K562 (cell line): Measurements from ENCODE around the gene COL15A1. TPM values are rescaled to one million over a fixed set of nuclear protein-coding genes. Genes with fewer than 3 reads are reported as not detected.

Source experiments
- ARID1B ChIP-seq: fragments of 450-650 bp; IDR thresholded peaks from 2 replicates; pipeline ENCODE4 v1.6.1; 2016; ENCODE audit warnings: antibody characterized with exemption, mild to moderate bottlenecking, inconsistent platforms
- KLF13 ChIP-seq: fragments of 450-650 bp; IDR thresholded peaks from 2 replicates; pipeline ENCODE4 v1.6.1; 2016; ENCODE audit warnings: missing genetic modification characterization, low read depth, mild to moderate bottlenecking, missing compliant biosample characterization, moderate library complexity, borderline replicate concordance
- MTA1 ChIP-seq: fragments of 450-650 bp; IDR thresholded peaks from 2 replicates; pipeline ENCODE4 v1.6.1; 2017; ENCODE audit warnings: borderline replicate concordance
- NFIX ChIP-seq: fragments of 250-450 bp; sonication (Bioruptor Pico); IDR thresholded peaks from 2 replicates; pipeline ENCODE4 v1.4.0; 2020; ENCODE audit warnings: low read depth, mild to moderate bottlenecking, moderate library complexity
- PCBP2 ChIP-seq: fragments of 200-400 bp; formaldehyde crosslinking; IDR thresholded peaks from 2 replicates; pipeline ENCODE4 v1.6.1; 2018; ENCODE audit warnings: low read length, low read depth, mild to moderate bottlenecking, moderate library complexity; ENCODE audit not compliant: poor library complexity, severe bottlenecking
- THRAP3 ChIP-seq: fragments of 450-650 bp; IDR thresholded peaks from 2 replicates; pipeline ENCODE4 v1.6.1; 2016; ENCODE audit warnings: mild to moderate bottlenecking, inconsistent platforms, borderline replicate concordance
- YY1 ChIP-seq, 3 experiments: IDR thresholded peaks; 2 replicates each; pipeline ENCODE4 v1.6.1; 2011; ENCODE audit warnings: low read length in 2 of 3, mild to moderate bottlenecking in 2 of 3, moderate library complexity in 2 of 3, borderline replicate concordance in 1 of 3, control low read depth in 1 of 3, low read depth in 1 of 3; ENCODE audit not compliant: insufficient read depth in 3 of 3, insufficient replicate concordance in 2 of 3, control insufficient read depth in 1 of 3, insufficient read length in 1 of 3; ENCODE audit errors: extremely low read depth in 1 of 3
- ZNF584 ChIP-seq: fragments of 200-800 bp; sonication (Bioruptor generic); IDR thresholded peaks from 2 replicates; pipeline ENCODE4 v1.6.1; 2016; ENCODE audit warnings: low read depth, mild to moderate bottlenecking, missing genetic modification characterization, missing compliant biosample characterization
- ZNF707 ChIP-seq: fragments of 250-450 bp; sonication (Bioruptor Pico); conservative IDR thresholded peaks from 2 replicates; pipeline ENCODE4 v1.8.0; 2022; ENCODE audit warnings: inconsistent platforms, mild to moderate bottlenecking, moderate library complexity
- ZNF717 ChIP-seq: fragments of 250-450 bp; sonication (Bioruptor Pico); IDR thresholded peaks from 2 replicates; pipeline ENCODE4 v1.5.0; 2021
- polyA plus RNA-seq, 8 experiments: library from polyadenylated mRNA; depleted of rRNA in 4 of 8; stranded (reverse) in 5 of 8; unstranded in 3 of 8; fragments of >200 nt; fragmentation: Nextera tagmentation in 2 of 8; fragmentation: Illumina TruSeq in 1 of 8; extraction: Ambion mirVana in 2 of 8; extraction: Trizol in 1 of 8; gene quantifications; 2 replicates each; pipeline versions ENCODE4 v1.2.1 to v1.2.3, GENCODE V29; 2011 to 2014; ENCODE audit warnings: inconsistent platforms in 1 of 8, missing spikeins in 1 of 8
- total RNA-seq, 7 experiments: library from RNA; depleted of rRNA in 6 of 7; stranded (reverse); fragments of >200 nt in 6 of 7; fragmentation: Illumina TruSeq in 2 of 7; extraction: Trizol in 2 of 7; gene quantifications; 2 replicates each; pipeline versions ENCODE4 v1.2.1 to v1.2.3, GENCODE V29; 2011 to 2021; ENCODE audit warnings: low replicate concordance in 1 of 7
- TF ChIP-seq, protein P1 (sequence below): fragments of 250-450 bp; sonication (Bioruptor Pico); IDR thresholded peaks from 2 replicates; pipeline ENCODE4 v1.4.0; 2020; ENCODE audit warnings: mild to moderate bottlenecking, moderate library complexity
- TF ChIP-seq, protein P2 (sequence below): sonication (generic); formaldehyde crosslinking; IDR thresholded peaks from 2 replicates; pipeline ENCODE4 v1.4.0; 2020; ENCODE audit warnings: mild to moderate bottlenecking, missing genetic modification reagents
- TF ChIP-seq, protein P3 (sequence below): fragments of 450-650 bp; IDR thresholded peaks from 2 replicates; pipeline ENCODE4 v1.6.1; 2016; ENCODE audit warnings: low read depth

Gene COL15A1
- total and polyA plus RNA-seq, 9 of the 15 experiments (the other 6 are each of a cell fraction or from before 2014, with no cell fraction given): 0.46 to 5.1 (median 2.6) TPM

DNA sequence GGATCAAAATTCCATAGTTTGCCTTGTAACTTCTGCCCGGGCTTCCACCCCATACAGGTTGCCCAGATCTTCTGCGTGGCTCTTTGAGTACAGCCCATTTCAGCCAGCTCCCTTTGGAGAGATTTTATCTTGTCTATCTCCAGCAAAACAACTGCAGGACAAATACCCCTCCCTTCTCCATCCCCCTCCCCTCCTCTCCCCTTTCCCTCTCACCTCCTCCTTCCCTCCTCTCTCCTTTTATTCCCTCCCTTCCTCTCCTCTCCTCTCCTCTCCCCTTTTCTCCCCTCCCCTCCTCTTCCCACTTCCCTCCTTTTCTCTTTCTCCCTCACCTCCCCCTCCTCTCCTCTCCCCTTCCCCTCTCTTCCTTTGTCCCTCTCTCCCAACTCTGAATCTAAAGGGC lies 58.2 kb downstream of the COL15A1 start (continued):
- no peak for TF ChIP-seq KLF13
- TF ChIP-seq, protein P1, sequence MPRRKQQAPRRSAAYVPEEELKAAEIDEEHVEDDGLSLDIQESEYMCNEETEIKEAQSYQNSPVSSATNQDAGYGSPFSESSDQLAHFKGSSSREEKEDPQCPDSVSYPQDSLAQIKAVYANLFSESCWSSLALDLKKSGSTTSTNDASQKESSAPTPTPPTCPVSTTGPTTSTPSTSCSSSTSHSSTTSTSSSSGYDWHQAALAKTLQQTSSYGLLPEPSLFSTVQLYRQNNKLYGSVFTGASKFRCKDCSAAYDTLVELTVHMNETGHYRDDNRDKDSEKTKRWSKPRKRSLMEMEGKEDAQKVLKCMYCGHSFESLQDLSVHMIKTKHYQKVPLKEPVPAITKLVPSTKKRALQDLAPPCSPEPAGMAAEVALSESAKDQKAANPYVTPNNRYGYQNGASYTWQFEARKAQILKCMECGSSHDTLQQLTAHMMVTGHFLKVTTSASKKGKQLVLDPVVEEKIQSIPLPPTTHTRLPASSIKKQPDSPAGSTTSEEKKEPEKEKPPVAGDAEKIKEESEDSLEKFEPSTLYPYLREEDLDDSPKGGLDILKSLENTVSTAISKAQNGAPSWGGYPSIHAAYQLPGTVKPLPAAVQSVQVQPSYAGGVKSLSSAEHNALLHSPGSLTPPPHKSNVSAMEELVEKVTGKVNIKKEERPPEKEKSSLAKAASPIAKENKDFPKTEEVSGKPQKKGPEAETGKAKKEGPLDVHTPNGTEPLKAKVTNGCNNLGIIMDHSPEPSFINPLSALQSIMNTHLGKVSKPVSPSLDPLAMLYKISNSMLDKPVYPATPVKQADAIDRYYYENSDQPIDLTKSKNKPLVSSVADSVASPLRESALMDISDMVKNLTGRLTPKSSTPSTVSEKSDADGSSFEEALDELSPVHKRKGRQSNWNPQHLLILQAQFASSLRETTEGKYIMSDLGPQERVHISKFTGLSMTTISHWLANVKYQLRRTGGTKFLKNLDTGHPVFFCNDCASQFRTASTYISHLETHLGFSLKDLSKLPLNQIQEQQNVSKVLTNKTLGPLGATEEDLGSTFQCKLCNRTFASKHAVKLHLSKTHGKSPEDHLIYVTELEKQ: no peak
- no peak for TF ChIP-seq THRAP3
- no peak for TF ChIP-seq ZNF717 (CRISPR knock-in tag)
- TF ChIP-seq ZNF707 (CRISPR knock-in tag): no peak
- TF ChIP-seq NFIX (CRISPR knock-in tag): no peak
- TF ChIP-seq, protein P2, sequence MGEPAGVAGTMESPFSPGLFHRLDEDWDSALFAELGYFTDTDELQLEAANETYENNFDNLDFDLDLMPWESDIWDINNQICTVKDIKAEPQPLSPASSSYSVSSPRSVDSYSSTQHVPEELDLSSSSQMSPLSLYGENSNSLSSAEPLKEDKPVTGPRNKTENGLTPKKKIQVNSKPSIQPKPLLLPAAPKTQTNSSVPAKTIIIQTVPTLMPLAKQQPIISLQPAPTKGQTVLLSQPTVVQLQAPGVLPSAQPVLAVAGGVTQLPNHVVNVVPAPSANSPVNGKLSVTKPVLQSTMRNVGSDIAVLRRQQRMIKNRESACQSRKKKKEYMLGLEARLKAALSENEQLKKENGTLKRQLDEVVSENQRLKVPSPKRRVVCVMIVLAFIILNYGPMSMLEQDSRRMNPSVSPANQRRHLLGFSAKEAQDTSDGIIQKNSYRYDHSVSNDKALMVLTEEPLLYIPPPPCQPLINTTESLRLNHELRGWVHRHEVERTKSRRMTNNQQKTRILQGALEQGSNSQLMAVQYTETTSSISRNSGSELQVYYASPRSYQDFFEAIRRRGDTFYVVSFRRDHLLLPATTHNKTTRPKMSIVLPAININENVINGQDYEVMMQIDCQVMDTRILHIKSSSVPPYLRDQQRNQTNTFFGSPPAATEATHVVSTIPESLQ (CRISPR knock-in tag): no peak
- TF ChIP-seq PCBP2: peak; percentile 28
- TF ChIP-seq, protein P3, sequence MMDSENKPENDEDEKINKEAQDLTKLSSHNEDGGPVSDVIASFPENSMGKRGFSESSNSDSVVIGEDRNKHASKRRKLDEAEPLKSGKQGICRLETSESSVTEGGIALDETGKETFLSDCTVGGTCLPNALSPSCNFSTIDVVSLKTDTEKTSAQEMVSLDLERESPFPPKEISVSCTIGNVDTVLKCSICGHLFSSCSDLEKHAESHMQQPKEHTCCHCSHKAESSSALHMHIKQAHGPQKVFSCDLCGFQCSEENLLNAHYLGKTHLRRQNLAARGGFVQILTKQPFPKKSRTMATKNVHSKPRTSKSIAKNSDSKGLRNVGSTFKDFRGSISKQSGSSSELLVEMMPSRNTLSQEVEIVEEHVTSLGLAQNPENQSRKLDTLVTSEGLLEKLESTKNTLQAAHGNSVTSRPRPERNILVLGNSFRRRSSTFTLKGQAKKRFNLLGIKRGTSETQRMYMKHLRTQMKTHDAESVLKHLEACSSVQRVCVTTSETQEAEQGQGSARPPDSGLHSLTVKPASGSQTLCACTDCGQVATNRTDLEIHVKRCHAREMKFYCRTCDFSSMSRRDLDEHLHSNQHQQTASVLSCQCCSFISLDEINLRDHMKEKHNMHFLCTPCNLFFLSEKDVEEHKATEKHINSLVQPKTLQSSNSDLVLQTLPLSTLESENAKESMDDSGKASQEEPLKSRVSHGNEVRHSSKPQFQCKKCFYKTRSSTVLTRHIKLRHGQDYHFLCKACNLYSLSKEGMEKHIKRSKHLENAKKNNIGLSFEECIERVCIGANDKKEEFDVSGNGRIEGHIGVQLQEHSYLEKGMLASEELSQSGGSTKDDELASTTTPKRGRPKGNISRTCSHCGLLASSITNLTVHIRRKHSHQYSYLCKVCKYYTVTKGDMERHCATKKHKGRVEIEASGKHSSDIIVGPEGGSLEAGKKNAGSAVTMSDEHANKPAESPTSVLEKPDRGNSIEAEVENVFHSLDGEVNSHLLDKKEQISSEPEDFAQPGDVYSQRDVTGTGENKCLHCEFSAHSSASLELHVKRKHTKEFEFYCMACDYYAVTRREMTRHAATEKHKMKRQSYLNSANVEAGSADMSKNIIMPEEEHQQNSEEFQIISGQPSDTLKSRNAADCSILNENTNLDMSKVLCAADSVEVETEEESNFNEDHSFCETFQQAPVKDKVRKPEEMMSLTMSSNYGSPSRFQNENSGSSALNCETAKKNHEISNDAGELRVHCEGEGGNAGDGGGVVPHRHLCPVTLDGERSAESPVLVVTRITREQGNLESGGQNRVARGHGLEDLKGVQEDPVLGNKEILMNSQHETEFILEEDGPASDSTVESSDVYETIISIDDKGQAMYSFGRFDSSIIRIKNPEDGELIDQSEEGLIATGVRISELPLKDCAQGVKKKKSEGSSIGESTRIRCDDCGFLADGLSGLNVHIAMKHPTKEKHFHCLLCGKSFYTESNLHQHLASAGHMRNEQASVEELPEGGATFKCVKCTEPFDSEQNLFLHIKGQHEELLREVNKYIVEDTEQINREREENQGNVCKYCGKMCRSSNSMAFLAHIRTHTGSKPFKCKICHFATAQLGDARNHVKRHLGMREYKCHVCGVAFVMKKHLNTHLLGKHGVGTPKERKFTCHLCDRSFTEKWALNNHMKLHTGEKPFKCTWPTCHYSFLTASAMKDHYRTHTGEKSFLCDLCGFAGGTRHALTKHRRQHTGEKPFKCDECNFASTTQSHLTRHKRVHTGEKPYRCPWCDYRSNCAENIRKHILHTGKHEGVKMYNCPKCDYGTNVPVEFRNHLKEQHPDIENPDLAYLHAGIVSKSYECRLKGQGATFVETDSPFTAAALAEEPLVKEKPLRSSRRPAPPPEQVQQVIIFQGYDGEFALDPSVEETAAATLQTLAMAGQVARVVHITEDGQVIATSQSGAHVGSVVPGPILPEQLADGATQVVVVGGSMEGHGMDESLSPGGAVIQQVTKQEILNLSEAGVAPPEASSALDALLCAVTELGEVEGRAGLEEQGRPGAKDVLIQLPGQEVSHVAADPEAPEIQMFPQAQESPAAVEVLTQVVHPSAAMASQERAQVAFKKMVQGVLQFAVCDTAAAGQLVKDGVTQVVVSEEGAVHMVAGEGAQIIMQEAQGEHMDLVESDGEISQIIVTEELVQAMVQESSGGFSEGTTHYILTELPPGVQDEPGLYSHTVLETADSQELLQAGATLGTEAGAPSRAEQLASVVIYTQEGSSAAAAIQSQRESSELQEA: no peak
- no peak for TF ChIP-seq YY1 (IDR thresholded peaks at IDR 0.05; ENCODE audit: borderline replicate concordance in 1 of 3, control insufficient read depth in 1 of 3, extremely low read depth in 1 of 3, insufficient read depth in 3 of 3, insufficient read length in 1 of 3, insufficient replicate concordance in 2 of 3, low read depth in 1 of 3, low read length in 2 of 3)
- peak; percentile 72; the same call in 1 of the 2 replicates for TF ChIP-seq MTA1
- TF ChIP-seq ZNF584 (CRISPR knock-in tag): no peak
- peak; percentile 29; the same call in 1 of the 2 replicates for TF ChIP-seq ARID1B
